Fibroblast of skin of right biceps (primary cell): ENCODE measurements around the gene RASSF3.
"Not testable (repeated sequence)": the region's sequence is repeated elsewhere in the genome, so short reads cannot be mapped to it uniquely, and the experiment has no call there.

ENCODE experiments used
- DNase-seq: peaks from one replicate; pipeline ENCODE4 v3.0.0-alpha.2; 2013

The RASSF3 gene

GRCh38 chr12:64598831-64599230 is 11.5 kb upstream of the RASSF3 start:
- no peak for DNase-seq

DNA sequence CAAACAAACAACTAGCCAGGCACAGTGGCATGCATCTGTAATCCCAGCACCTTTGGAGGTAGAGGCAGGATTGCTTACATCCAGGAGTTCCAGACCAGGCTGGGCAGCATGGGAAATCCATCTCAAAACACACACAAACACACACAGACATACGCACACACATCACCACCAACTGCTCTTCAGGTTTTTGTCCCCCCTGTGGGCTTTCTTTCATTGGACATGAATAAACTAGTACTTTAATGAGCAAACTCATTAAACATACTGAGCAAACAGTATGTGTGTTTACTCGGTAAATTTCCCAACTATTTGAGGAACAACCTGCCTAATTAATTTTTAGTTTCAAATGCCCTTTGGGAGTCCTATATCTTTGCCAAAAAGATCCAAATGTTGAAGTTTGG is 10.1 kb upstream of the RASSF3 start:
- no peak for DNase-seq

DNA sequence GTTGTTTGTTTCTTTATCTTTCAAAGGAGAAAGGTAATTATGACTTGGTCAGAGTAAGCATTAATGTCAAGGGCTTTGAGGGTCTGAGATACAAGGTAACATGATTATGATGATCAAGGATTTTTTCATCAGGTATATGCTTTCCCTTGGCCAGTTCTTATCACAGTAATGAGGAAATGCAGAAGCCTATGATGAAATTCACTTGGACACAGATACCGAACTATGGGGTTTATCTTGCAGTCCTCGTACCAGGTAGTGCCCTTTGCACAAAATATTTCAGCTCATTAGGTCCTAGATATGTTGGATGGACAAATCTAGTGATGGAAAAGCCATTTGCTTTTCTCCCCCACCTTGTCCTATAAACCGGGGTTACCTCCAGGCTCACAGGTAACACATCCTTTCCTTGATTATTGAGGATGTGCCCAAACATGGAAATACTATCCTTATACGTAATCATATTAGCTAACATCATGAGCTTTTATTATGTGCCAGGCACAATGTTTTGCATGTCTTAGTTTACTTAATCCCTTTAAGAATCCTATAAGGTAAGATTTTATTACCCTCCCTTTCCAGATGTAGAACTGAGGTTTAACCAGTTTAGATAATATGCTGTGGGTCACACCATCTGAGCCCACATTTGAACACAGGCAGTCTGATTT is 7.0 kb upstream of the RASSF3 start:
- no peak for DNase-seq

- peak; percentile 47 for DNase-seq
Measured at GRCh38 chr12:64608901-64609535, 1.3 kb upstream of the RASSF3 start.

- DNase-seq, result no peak
Measured at GRCh38 chr12:64609536-64610078, 688 bp upstream of the RASSF3 start.

GRCh38 chr12:64610660-64611340 is 505 bp downstream of the RASSF3 start:
- peak; percentile 56 for DNase-seq

DNA sequence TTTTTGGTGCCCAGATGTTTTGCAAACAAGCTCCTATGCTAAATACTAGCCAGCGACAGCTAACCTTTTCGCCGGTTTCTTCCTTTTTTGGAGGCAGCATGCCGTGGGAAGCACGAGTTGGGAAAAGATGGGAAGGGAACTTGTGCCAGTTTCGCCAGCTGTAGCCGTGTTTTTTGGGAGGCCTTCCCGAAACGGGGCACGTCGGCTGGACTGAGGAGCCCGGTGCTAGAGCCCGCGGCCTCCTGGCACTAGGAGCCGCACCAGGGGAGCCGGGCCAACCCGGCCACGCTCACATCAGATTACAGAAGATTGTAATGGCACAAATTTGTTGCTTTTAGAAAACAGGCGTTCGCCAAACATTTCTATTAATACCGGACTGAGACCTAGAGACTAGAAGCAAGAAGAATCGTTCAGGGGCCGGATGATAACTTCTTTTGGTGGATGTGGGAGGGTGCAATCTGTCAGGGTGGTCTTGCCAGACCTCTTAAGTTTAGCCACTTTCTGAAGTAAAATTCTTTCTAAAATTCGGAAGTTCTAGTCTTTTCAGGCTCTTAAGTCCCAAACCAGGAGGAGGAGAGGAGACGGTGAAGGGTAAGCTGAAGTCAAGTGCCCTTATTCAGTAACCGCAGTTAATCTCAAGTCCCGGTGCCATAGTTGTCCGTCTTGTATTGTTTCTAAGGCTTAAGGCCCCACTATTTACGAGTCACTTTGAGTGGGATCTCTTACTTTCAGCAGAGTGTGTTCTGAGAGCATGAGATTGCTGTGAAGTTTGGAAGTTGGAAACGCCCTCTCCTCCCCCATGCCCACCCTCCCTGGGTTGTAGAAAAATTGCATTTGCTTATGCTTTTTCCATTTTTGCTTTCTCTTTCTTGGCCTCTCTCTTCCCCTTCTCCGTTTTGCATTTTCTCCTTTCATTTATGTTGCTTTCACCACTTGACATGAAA is 1.3 kb downstream of the RASSF3 start:
- DNase-seq, result no peak

- no peak for DNase-seq
Measured at GRCh38 chr12:64612843-64613242, 2.5 kb downstream of the RASSF3 start.

DNA sequence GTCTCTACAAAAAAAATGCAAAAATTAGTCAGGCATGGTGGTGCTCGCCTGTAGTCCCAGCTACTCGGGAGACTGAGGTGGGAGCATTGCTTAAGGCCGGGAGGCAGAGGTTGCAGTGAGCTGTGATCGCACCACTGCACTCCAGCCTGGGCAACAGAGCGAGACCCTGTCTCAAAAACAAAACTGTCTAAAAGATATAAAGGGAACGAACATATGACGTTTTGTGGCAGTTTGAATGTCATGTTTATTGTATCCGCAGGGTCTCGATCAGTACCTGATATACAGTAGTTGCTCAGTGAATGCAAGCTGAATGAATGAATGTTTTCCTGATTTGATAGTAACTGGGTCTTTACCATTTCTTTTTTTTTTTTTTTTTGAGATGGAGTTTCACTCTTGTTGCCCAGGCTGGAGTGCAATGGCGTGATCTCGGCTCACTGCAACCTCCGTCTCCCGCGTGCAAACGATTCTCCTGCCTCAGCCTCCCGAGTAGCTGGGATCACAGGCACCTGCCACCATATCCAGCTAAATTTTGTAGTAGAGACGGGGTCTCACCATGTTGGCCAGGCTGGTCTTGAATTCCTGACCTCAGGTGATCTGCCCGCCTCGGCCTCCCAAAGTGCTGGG is 3.6 kb downstream of the RASSF3 start:
- not testable (repeated sequence) for DNase-seq

DNA sequence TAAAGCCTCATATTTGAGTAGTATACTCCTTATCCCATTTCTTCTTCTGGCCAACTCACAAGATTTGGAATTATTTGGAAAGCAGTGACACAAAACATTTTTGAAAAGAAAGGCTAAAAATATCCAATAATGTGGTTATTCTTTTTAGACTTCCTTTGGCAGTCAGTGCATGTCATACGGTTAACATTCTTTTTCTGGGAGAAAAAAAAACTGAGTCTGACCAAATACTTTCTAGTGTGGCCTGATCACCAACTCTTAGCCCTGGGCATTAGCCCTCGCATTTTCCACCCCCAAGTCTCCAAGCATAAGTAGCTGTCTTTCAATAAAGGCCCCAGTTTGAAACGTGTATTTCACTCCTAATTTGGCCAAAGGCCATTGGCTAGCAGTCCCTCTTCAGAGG is 5.9 kb downstream of the RASSF3 start:
- peak; percentile 51 for DNase-seq

DNA sequence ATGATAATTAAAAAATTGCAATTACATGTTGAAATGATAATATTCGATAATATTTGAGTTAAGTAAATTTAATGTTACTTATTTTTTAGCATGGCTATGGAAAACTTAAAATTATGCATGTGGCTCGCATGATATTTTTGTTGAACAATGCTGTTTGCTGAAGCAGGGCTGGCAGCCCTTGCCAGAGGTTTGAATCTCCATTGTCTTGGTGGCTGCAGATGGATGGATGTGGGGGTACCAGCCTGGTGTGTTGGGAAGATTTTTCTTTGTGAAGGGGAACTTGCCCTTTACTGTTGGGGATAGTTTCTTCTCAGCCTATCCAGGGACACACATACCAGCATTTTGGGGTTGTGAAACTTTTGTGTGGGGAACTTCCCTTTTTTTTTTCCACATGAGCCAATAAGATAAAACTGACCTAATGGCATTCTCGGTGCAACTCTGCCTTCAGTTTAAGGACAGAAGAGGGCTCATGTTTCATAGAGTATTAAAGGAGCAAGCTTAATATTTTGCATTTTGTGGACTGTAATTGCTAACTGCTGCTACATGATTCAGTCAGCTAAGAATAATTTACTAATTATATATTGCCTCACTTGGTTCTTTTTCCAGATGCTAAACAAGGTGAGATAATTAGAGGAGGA is 8.8 kb downstream of the RASSF3 start:
- DNase-seq, result peak; percentile 60

- peak; percentile 48 for DNase-seq
Measured at GRCh38 chr12:64621257-64621942, 11.1 kb downstream of the RASSF3 start.

- no peak for DNase-seq
Measured at GRCh38 chr12:64624035-64624434, 13.7 kb downstream of the RASSF3 start.

GRCh38 chr12:64625243-64626077 is 15.2 kb downstream of the RASSF3 start:
- peak; percentile 92 for DNase-seq

GRCh38 chr12:64626588-64626987 is 16.3 kb downstream of the RASSF3 start:
- DNase-seq, result not testable (repeated sequence)

GRCh38 chr12:64627771-64628170 is 17.5 kb downstream of the RASSF3 start:
- DNase-seq, result peak; percentile 85

DNA sequence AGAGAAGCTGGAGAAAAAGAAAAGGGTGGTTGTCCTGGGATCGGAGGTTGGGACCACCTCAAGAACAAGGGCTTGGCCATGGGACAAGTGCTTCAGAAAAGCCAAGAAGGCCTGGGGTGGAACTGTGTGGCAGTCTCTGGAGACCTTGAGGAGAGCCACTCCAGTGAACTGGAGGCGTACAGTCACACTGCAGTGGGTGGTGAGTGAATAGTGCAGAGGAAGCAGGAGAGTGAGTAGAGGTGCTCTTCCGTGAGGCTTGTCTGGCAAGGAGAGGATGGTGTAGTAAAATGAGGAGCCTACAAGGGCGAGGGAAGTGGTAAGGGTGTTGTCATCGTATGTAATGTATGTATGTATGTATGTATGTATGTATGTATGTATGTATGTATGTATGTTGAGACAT is 20.9 kb downstream of the RASSF3 start:
- no peak for DNase-seq

DNA sequence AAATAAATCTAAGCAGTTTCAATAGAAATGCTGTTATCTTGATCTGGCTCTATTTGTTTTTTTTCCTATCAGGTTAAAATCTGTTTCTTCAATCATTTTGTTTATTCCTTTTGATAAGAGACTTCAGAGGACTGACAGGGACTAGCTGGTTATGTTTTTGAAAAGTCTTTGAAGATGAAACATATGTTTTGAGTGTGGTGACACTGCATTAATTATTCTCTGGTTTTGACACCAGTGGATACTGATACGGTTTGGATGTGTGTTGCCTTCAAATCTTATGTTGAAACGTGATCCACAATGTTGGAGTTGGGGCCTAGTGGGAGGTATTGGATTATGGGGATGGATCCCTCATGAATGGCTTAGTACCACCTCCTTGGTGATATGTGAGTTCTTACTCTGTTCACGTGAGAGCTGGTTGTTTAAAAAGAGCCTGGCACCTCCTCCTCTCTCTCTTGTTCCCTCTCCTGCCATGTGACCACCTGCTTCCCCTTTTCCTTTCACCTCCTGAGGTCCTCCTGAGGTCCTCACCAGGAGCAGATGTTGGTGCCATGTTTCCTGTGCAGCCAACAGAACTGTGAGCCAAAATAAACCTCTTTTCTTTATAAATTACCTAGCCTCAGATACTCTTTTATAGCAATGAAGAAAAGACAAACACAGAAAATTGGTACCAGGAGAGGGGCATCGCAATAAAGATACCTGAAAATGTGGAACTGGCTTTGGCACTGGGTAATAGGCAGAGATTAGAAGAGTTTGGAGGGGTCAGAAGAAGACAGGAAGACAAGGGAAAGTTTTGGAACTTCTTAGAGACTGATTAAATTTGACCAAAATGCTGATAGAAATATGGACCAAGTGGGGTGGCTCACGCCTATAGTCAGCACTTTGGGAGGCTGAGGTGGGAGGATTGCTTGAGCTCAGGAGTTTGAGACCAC is 23.0 kb downstream of the RASSF3 start:
- DNase-seq, result no peak

- peak; percentile 67 for DNase-seq
Measured at GRCh38 chr12:64633940-64634337, 23.6 kb downstream of the RASSF3 start.
